H1 (cell line): ENCODE data around the gene MYRIP. TPM values are rescaled to one million over a fixed set of nuclear protein-coding genes. Genes with fewer than 3 reads are reported as not detected.

Source experiments
- CTCF ChIA-PET: fragments of 300-600 bp; sonication (Branson Sonifier 250); formaldehyde crosslinking; loops from one replicate; lab custom pipeline; 2021; ENCODE audit not compliant: partially characterized antibody; lab: Charles Lee
- POLR2A ChIA-PET: fragments of 300-600 bp; sonication (Branson Sonifier 250); formaldehyde crosslinking; loops from one replicate; lab custom pipeline; 2021; ENCODE audit warnings: inconsistent platforms; ENCODE audit not compliant: partially characterized antibody; lab: Charles Lee
- DNase-seq, 2 experiments: peaks; one replicate each; pipeline versions ENCODE4 v3.0.0 to v3.0.0-alpha.2; 2010 to 2022; ENCODE audit warnings: low spot score in 2 of 2, low read depth in 1 of 2, mixed read lengths in 1 of 2
- FAIRE-seq: peaks from 2 replicates; lab custom pipeline; 2011; peaks lifted over from hg19 to GRCh38; lab: Jason Lieb, UNC
- H2AFZ ChIP-seq: 2 replicates; pipeline ENCODE4 v1.8.1; 2012; ENCODE audit warnings: low read length, inconsistent platforms
- H2AK5ac ChIP-seq: 2 replicates; pipeline ENCODE4 v1.6.1; 2013; ENCODE audit warnings: low read depth, low read length
- H2BK120ac ChIP-seq: replicated peaks from 2 replicates; pipeline ENCODE3; 2013; ENCODE audit warnings: low read depth, low read length, inconsistent platforms
- H2BK12ac ChIP-seq: 2 replicates; pipeline ENCODE4 v1.6.1; 2013; ENCODE audit warnings: low read depth, low read length
- H2BK15ac ChIP-seq: 2 replicates; pipeline ENCODE4 v1.6.1; 2013; ENCODE audit warnings: low read length
- H2BK20ac ChIP-seq: 2 replicates; pipeline ENCODE4 v1.6.1; 2013; ENCODE audit warnings: low read length
- H2BK5ac ChIP-seq: 2 replicates; pipeline ENCODE4 v1.6.1; 2013; ENCODE audit warnings: low read depth, low read length
- H3K14ac ChIP-seq: 2 replicates; pipeline ENCODE4 v1.6.1; 2013; ENCODE audit warnings: inconsistent platforms; ENCODE audit not compliant: insufficient read length
- H3K18ac ChIP-seq: 2 replicates; pipeline ENCODE4 v1.6.1; 2013; ENCODE audit warnings: low read length; ENCODE audit errors: extremely low read depth
- H3K23ac ChIP-seq: 2 replicates; pipeline ENCODE4 v1.6.1; 2013; ENCODE audit warnings: inconsistent platforms; ENCODE audit not compliant: insufficient read length
- H3K23me2 ChIP-seq: 2 replicates; pipeline ENCODE4 v1.6.1; 2013; ENCODE audit warnings: low read depth, low read length
- H3K27ac ChIP-seq: 2 replicates; pipeline ENCODE4 v1.6.1; 2011; ENCODE audit warnings: low read depth, low read length, inconsistent platforms
- H3K27me3 ChIP-seq, 4 experiments: replicated peaks in 1 of 4; 1 replicate in 1 of 4; 2 replicates in 3 of 4; pipeline versions ENCODE4 v1.6.1 to v1.8.1; 2011 to 2013; ENCODE audit warnings: low read length in 3 of 4, mild to moderate bottlenecking in 3 of 4, inconsistent platforms in 2 of 4, mixed read lengths in 2 of 4, moderate library complexity in 1 of 4; ENCODE audit not compliant: control insufficient read depth in 3 of 4, insufficient read depth in 3 of 4; ENCODE audit errors: extremely low read depth in 1 of 4
- H3K36me3 ChIP-seq, 4 experiments: 2 replicates each; pipeline versions ENCODE4 v1.6.1 to v1.8.1; 2011 to 2013; ENCODE audit warnings: mild to moderate bottlenecking in 4 of 4, low read length in 3 of 4, moderate library complexity in 2 of 4, control low read depth in 1 of 4, inconsistent platforms in 1 of 4; ENCODE audit not compliant: insufficient read depth in 4 of 4, control insufficient read depth in 2 of 4
- H3K4ac ChIP-seq: replicated peaks from 2 replicates; pipeline ENCODE3; 2013; ENCODE audit warnings: low read length, low read depth, mixed read lengths, inconsistent platforms; ENCODE audit not compliant: insufficient read length
- H3K4me1 ChIP-seq, 4 experiments: replicated peaks in 1 of 4; 1 replicate in 1 of 4; 2 replicates in 3 of 4; pipeline versions ENCODE4 v1.6.1 to v1.8.1; 2011 to 2013; ENCODE audit warnings: low read length in 3 of 4, inconsistent platforms in 2 of 4, mixed read lengths in 1 of 4; ENCODE audit not compliant: insufficient read depth in 4 of 4, control insufficient read depth in 3 of 4
- H3K4me2 ChIP-seq, 2 experiments: 2 replicates each; pipeline versions ENCODE4 v1.6.1 to v1.8.1; 2011 to 2013; ENCODE audit warnings: low read depth in 2 of 2, low read length in 2 of 2, control low read depth in 1 of 2, inconsistent platforms in 1 of 2, mild to moderate bottlenecking in 1 of 2; ENCODE audit not compliant: insufficient read depth in 1 of 2
- H3K4me3 ChIP-seq, 4 experiments: fragments of 200-600, 300-600 bp in 1 of 4; sonication (generic), shearing (Covaris generic), sonication (Bioruptor Twin) in 1 of 4; 2 replicates each; pipeline versions ENCODE4 v1.5.1 to v1.8.1; 2011 to 2016; ENCODE audit warnings: low read length in 4 of 4, low read depth in 3 of 4, control low read depth in 2 of 4, inconsistent platforms in 2 of 4, mild to moderate bottlenecking in 2 of 4, mixed read lengths in 1 of 4, moderate library complexity in 1 of 4; ENCODE audit not compliant: insufficient read depth in 2 of 4; ENCODE audit errors: extremely low read depth in 1 of 4
- H3K56ac ChIP-seq: replicated peaks from 2 replicates; pipeline ENCODE3; 2013; ENCODE audit warnings: low read depth, mild to moderate bottlenecking, mixed read lengths, low read length, inconsistent platforms; ENCODE audit not compliant: insufficient read length
- H3K79me1 ChIP-seq: 2 replicates; pipeline ENCODE4 v1.6.1; 2013; ENCODE audit warnings: low read depth, low read length, control low read depth
- H3K79me2 ChIP-seq, 2 experiments: 2 replicates each; pipeline versions ENCODE4 v1.6.1 to v1.8.1; 2012 to 2013; ENCODE audit warnings: low read length in 2 of 2, mild to moderate bottlenecking in 2 of 2, inconsistent platforms in 1 of 2; ENCODE audit not compliant: insufficient read depth in 2 of 2, control insufficient read depth in 1 of 2
- H3K9ac ChIP-seq, 4 experiments: replicated peaks in 1 of 4; 1 replicate in 1 of 4; 2 replicates in 3 of 4; pipeline versions ENCODE4 v1.6.1 to v1.8.1; 2011 to 2013; ENCODE audit warnings: low read depth in 3 of 4, low read length in 3 of 4, control low read depth in 2 of 4, mild to moderate bottlenecking in 2 of 4, moderate library complexity in 2 of 4, inconsistent platforms in 1 of 4; ENCODE audit errors: extremely low read depth in 1 of 4
- H3K9me3 ChIP-seq, 2 experiments: 2 replicates each; pipeline versions ENCODE4 v1.6.1 to v1.8.1; 2012 to 2013; ENCODE audit warnings: mild to moderate bottlenecking in 2 of 2, moderate library complexity in 2 of 2, control low read depth in 1 of 2, inconsistent platforms in 1 of 2, low read depth in 1 of 2, low read length in 1 of 2, mixed read lengths in 1 of 2; ENCODE audit not compliant: insufficient read depth in 2 of 2
- H4K20me1 ChIP-seq, 2 experiments: replicated peaks in 1 of 2; 2 replicates each; pipeline versions ENCODE3 to v1.8.1; 2011 to 2013; ENCODE audit warnings: inconsistent platforms in 2 of 2, low read length in 2 of 2, mild to moderate bottlenecking in 1 of 2; ENCODE audit not compliant: insufficient read depth in 2 of 2, control insufficient read depth in 1 of 2
- H4K5ac ChIP-seq: 2 replicates; pipeline ENCODE4 v1.6.1; 2013; ENCODE audit warnings: low read length, low read depth, mixed read lengths, inconsistent platforms; ENCODE audit not compliant: insufficient read length
- H4K8ac ChIP-seq: 2 replicates; pipeline ENCODE4 v1.8.0; 2013; ENCODE audit warnings: mild to moderate bottlenecking, moderate library complexity, low read length, inconsistent platforms; ENCODE audit not compliant: insufficient read depth; ENCODE audit errors: extremely low read depth
- H4K91ac ChIP-seq: replicated peaks from 2 replicates; pipeline ENCODE3; 2013; ENCODE audit warnings: low read length, mixed read lengths, inconsistent platforms; ENCODE audit not compliant: insufficient read length
- FOSL1 ChIP-seq: IDR thresholded peaks from 2 replicates; pipeline ENCODE4 v1.6.1; 2011; ENCODE audit warnings: mild to moderate bottlenecking, low read depth, low read length, moderate library complexity; ENCODE audit not compliant: insufficient read depth
- SP4 ChIP-seq: IDR thresholded peaks from 2 replicates; pipeline ENCODE4 v1.6.1; 2012; ENCODE audit warnings: low read length, inconsistent platforms
- TEAD4 ChIP-seq: IDR thresholded peaks from 2 replicates; pipeline ENCODE4 v1.6.1; 2012; ENCODE audit warnings: low read depth, low read length, inconsistent platforms, mixed read lengths
- WGBS, 2 experiments: shearing (Covaris generic) in 1 of 2; methylation state at CpG; one replicate each; pipeline versions ENCODE4 v1.1.6 to v1.1.7; 2013 to 2015; ENCODE audit warnings: low lambda C conversion rate in 2 of 2, mixed read lengths in 2 of 2, inconsistent platforms in 1 of 2, low coverage in 1 of 2, missing lambda C conversion rate in 1 of 2; ENCODE audit not compliant: insufficient replicate concordance in 2 of 2, insufficient coverage in 1 of 2, insufficient read length in 1 of 2; ENCODE audit errors: extremely low coverage in 1 of 2, missing lambda C conversion rate in 1 of 2; 5-methylcytosine and 5-hydroxymethylcytosine counted together
- polyA plus RNA-seq, 7 experiments: library from polyadenylated mRNA; depleted of rRNA in 3 of 7; stranded (reverse) in 5 of 7; unstranded in 2 of 7; fragments of >200 nt in 5 of 7; fragments of 200-250 nt in 2 of 7; gene quantifications; 1 replicate in 5 of 7; 2 replicates in 1 of 7; 4 replicates in 1 of 7; pipeline versions ENCODE4 v1.2.1 to v1.2.3, GENCODE V29; 2011 to 2013; ENCODE audit warnings: missing spikeins in 2 of 7, mixed read lengths in 2 of 7
- total RNA-seq: library from RNA; stranded (reverse); fragmentation: NEBNext Ultra II Directional; extraction: Animal tissue kit (Norgen Biotek cat#: 25700); gene quantifications from 2 replicates; pipeline ENCODE4 v1.2.1, GENCODE V29; 2021

MYRIP gene
- total and polyA plus RNA-seq, 2 of the 8 experiments (the other 6 are each of a cell fraction or from before 2014, with no cell fraction given) = 0.54 to 4.3 TPM

DNA sequence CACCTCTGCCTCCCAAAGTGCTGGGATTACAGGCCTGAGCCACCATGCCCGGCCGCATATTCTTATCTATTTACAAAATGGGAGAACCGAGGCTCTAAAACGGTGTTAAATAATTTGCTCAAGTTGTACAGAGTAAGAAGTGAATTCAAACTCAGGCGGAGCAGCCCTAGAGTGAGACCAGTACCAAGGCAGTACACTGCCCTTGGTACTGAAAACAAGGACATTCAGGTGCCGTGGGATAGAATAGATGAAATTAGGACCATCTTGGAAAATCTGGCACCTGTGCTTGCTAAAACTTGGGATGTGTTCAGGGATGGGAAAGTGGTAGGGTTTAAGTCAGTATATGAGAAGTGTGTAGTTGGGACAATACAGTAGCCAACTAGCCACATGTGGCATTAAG is 100.7 kb downstream of the MYRIP start:
- FAIRE-seq = no peak
- Histone ChIP-seq H2BK12ac (no peak overlapping the region), H4K5ac (no peak overlapping the region), H3K4me3 (no peak overlapping the region), H3K18ac (no peak overlapping the region), H2BK5ac (no peak overlapping the region), H3K23me2 (no peaks in the 10 kb centered on the region), H2BK20ac (no peak overlapping the region), H4K8ac (no peak overlapping the region), H3K23ac (no peak overlapping the region), H3K14ac (no peak overlapping the region), H2AFZ (no peak overlapping the region), H3K79me2 (no peaks in the 10 kb centered on the region), H2AK5ac (no peak overlapping the region), H3K9ac (no peak overlapping the region), H3K36me3 (no peaks in the 10 kb centered on the region), H4K20me1 (no peaks in the 10 kb centered on the region), H2BK120ac (no peak overlapping the region), H4K91ac (no peak overlapping the region), H3K4me1 (peaks cover 0 to 5% (median 0%) of the 10 kb centered on the region in 4 experiments; a peak in 1 of 7 replicates), H3K27me3 (no peaks in the 10 kb centered on the region), H3K4me2 (no peak overlapping the region), H3K9me3 (no peaks in the 10 kb centered on the region), H3K79me1 (no peaks in the 10 kb centered on the region), H3K56ac (no peak overlapping the region), H3K4ac (no peak overlapping the region), H3K27ac (no peak overlapping the region), H2BK15ac (no peak overlapping the region)
- TF ChIP-seq TEAD4 = no peak
- TF ChIP-seq FOSL1 = no peak
- no peak for TF ChIP-seq SP4
- ChIA-PET CTCF (interaction anchor here (0.8 kb wide), 1 partner anchor 97 kb away, joined by 4 read pairs; no protein-coding TSS in a partner anchor), POLR2A (no interaction called here)
- no peak for DNase-seq
- 94% methylated on average over 6 of the region's 6 CpGs; no CpG with 5 or more reads in 1 of the 2 experiments for WGBS, 2 experiments
